ENCODE results near the gene PRR33. TPM values are rescaled to one million over a fixed set of nuclear protein-coding genes. Genes with fewer than 3 reads are reported as not detected.
"Not testable (repeated sequence)": the region's sequence is repeated elsewhere in the genome, so short reads cannot be mapped to it uniquely, and the experiment has no call there.

The PRR33 gene
- total RNA-seq, 1 donor from 2014 or later: not detected

DNA sequence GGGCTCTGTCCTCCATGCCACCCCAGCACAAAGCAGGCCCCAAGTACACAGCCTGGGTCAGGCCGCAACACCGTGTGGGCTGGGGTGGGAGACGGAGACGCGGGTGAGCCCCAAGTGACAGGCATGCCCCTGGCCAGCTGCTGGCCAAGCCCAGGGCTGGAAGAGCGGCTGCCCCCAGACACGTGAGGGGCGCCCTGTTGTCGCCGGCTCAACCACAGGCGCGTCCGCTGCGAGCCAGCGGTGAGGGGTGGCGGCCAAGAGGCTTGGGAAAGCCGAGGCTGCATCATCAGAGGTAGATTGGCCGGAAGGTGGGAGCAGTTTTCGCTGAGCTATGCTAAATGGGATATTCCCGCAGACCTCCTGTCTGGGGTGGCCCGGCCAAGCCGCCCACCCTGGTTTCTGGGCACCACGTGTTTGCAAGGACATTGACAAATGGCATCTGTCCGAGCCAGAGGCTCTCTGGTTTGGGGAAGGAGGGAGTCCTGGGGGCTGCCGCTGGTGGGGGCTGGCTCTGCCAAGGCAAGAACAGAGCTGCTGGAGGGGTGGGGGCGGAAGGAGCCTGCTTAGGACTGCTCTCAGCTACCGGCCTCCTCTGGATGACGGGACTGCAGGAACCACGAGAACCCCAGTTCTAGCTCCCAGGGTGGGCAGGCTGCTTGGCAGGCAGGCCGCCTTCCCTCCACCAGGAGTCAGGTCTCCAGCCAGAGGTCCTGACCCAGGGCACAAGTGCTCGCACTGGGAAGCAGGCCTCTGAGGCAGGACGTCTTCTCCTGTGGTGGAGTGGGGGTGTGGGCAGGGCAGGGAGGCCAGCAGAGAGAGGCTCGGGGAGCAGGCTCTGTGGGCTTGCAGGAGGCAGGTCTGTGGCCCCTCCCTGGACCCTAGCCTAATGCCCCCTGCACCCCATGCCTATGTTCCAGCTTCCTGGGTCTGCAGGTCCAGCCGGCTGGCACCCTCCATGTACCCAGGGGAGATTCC is 552 bp downstream of the PRR33 start:
- no peak for DNase-seq (ENCODE audit: low spot score)

GRCh38 chr11:1889941-1890855 is 1.5 kb downstream of the PRR33 start:
- DNase-seq (ENCODE audit: low spot score): no peak

DNA sequence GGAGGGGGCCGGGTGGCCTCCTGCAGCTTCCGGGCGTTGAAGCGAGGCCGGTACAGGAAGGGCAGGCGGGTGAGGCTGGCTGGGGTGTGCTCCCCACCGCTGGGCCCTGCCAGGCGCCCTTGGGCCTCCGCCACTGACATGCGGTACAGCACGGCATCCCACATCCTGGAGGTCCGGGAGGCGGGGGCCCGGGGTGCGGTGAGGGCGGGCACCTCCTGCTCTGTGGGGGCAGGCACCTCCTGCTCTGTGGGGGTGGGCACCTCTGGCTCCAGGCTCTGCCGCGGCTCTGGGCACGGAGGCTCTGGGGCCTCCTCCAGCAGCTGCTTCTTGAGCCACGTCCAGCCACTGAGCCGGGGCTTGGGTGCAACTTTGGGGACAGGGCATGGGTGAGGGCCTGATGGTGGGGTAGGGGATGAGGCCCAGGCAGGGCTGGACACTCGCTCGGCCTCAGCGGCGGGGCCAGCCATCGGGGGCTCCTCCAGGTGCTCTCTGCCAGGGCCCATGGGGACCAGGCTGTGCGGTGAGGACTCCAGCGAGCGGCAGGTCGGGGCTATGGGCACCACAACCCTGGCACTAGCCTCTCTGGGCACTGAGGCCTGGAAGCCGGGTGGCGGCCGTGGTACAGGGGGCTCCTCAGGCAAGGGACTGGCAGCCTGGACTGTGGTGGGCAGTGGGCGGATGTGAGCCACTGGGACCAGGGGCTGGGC is 2.3 kb downstream of the PRR33 start:
- DNase-seq (ENCODE audit: low spot score): no peak

DNA sequence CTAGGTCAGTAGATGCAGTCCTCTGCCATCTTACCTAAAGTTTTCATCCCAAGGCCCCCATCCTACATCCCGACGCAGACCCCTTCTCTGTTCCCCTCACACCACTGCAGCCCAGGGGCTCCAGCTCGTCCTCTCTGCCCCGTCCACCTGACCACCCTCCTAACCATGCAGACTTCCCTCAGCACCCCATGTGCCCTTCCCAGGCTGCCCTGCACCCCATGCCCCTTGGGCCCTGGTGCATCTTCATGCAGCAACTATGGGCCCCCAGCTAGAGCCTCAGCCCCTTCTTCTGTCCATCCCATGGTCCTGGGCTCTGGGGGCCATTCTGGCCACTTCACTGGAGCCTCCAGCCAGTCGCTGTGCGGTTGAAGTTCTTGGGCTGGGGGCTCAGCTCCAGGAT is 2.9 kb downstream of the PRR33 start:
- no peak for DNase-seq (ENCODE audit: low spot score)

GRCh38 chr11:1888347-1888753 is 3.3 kb downstream of the PRR33 start:
- DNase-seq (ENCODE audit: low spot score): no peak

DNA sequence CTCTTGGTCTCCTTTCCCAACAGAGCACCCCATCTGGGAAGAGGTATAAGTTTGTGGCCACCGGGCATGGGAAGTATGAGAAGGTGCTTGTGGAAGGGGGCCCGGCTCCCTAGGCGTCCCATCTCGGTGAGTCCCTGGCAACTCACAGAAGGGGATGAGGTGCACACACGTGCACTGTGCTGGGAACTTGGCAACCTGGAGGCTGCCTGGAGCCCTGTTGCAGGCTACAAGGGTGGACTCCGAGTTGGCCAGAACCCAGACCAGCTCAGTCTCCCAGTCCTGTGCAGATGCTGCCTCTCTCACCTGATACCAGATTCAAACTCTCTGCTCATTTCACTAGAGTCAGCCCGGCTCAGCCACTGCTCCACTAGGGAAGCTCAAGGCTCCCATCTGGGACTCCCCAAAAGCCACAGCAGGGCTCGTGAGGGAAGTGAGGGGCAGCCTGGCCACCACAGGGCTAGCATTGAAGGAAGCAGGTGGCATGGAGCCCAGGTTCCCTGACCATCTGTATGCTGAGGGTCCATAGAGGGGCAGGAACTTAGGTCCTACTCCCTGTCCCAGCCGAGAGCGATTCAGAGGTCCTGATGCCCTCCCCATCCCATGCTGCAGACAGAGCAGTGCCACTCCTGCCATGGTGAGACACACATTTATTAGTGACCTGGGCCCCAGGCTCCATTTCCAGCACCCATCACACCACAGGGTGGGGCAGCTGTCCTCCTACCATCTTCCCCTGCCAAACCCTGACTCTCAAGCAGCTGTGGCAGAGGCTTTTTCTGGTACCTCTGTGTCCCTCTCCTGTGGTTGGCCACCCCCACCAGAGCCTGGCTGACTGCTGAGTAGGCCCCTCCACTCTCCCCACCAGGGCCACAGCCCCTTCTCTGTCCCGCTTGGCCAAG is 4.0 kb downstream of the PRR33 start:
- DNase-seq (ENCODE audit: low spot score): no peak

GRCh38 chr11:1886551-1886950 is 5.1 kb downstream of the PRR33 start:
- DNase-seq (ENCODE audit: low spot score): not testable (repeated sequence)

DNA sequence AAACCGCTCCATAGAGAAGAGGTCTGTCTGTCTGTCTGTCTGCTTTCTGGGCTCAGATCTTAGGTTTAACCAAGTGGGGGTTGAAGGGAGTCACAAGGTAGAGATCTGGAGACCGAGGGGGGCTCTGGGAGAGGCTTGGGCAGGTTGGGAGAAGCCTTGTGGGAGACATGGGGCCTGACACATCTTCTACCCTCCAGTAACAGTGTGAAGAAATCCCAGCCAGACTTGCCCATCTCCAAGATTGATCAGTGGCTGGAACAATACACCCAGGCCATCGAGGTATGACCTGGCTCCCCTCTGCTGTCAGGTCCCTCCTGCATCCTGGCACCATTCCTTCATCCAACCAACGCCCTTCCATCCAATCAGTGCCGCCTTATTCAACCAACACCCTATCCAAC is 7.4 kb downstream of the PRR33 start:
- peak; percentile 12 for DNase-seq (ENCODE audit: low spot score)

GRCh38 chr11:1883346-1884302 is 8.1 kb downstream of the PRR33 start:
- peak; percentile 73 for DNase-seq (ENCODE audit: low spot score)

- peak; percentile 95 for DNase-seq (ENCODE audit: low spot score)
These were observed 9.1 kb downstream of the PRR33 start for GRCh38 chr11:1882265-1883238.

DNA sequence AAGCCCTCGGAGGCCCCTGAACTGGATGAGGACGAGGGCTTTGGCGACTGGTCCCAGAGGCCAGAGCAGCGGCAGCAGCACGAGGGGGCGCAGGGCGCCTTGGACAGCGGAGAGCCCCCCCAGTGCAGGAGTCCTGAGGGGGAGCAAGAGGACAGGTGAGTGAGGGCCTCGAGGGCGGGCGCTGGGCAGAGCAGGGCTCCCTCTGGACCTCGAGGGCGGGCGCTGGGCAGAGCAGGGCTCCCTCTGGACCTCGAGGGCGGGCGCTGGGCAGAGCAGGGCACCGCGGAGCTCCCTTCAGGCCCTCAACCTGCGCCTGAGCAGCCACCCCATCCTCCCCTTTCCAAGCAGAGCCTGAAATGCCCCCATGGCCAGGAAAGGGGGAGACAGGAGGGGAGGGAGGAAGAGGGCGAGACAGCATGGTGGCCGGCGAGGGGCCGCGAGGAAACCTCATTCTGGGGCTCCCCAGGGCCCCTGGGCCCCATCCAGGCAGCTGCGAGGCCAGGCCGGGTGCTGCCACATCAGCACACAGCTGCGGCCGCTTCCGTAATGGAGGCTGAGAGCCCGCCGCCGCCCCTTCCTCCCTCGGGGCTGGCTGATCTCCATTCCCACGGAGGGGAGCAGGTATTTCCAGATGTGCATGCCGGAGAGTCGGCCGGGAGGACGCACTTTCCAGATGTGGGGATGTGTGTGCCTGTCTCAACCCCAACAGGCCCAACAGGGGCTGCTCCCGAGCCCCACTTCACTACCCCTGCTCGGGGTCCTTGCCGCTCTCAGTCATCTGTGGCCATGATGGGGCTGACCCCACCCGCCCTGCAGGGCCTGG is 10.0 kb downstream of the PRR33 start:
- DNase-seq (ENCODE audit: low spot score): peak; percentile 87

GRCh38 chr11:1880746-1881441 is 10.8 kb downstream of the PRR33 start:
- DNase-seq (ENCODE audit: low spot score): no peak

DNA sequence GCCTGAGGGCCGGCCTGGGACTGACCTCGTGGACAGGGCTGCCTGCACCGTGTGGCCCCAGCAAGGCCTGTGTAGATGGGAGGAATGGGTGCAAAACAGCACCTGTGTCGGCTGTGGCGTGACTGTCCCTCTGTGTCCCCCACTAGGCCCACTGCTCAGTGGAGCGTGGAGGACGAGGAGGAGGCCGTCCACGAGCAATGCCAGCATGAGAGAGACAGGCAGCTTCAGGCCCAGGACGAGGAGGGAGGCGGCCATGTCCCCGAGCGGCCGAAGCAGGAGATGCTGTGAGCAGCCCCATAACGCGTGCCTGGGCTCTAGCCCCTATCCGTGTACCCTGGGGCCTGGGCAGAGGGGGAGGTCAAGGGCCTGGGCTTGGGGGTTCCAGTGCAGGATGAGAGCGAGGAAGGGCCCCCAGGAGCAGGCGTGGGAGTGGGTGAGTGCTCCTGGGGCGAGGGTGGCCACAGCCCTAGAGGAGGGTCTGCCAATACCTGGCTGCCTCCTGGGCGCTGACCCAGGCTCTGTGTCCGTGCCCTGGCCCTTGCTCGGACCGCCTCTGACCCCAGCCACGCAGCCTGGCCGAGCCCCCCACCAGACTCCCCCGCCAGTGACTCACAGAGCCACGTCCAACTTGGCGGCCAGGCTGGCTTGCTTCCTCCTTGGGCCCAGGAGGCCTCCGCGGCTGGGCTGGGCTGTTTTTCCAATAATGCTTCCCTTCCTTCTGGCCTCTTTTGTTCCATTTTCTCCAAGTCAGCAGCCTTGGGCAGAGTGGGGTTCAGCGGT is 11.6 kb downstream of the PRR33 start:
- peak; percentile 91 for DNase-seq (ENCODE audit: low spot score)

DNA sequence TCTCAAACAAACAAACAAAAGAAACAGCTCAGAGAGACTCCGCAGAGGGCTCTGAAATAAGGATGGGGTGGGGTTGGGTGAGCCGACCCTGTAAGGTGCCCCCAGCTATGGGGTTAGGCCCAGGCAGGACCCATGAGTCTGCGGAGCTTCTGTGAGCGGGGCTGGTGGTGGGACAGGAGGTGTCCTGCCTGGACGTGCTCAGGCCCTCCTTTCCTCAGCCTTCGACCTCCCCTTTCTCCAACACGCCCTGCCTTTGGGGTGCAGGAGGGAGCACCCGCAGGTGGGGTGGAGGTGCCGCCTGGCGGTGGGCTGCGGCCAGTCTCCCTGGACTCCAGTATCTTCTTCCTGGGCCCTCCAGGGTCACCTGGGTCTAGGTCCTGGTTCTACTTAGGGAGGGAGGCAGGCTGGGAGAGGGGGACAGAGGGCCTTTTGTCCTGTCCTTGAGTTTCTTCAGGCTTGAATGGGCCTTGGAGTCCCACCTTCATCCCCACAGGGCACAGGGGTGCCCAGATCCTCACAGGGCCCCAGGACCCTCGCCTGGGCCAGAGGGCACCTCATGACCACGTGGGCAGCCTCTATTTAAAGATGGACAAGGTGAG is 12.3 kb downstream of the PRR33 start:
- no peak for DNase-seq (ENCODE audit: low spot score)

Data from mesenteric fat pad (tissue), 1 donor.